BLaER1 treated with 17β-estradiol and CSF1 and Interleukin-3, amounts not matched to agents 10 nM and 100 nM (cell line): Measurements from ENCODE around the gene DVL1.
A peak's percentile ranks its signal among the peaks of the same experiment; 100 is the strongest.
"Not testable (repeated sequence)": the region's sequence is repeated elsewhere in the genome, so short reads cannot be mapped to it uniquely, and the experiment has no call there.

Experiments used
- H3K27ac ChIP-seq, 11 experiments: shearing (Covaris generic); formaldehyde crosslinking; 2 replicates each; pipeline ENCODE4 v1.8.1; 2022
- H3K27me3 ChIP-seq, 11 experiments: shearing (Covaris generic); formaldehyde crosslinking; 2 replicates each; pipeline ENCODE4 v1.8.1; 2022
- H3K36me3 ChIP-seq, 11 experiments: shearing (Covaris generic); formaldehyde crosslinking; 2 replicates each; pipeline ENCODE4 v1.8.1; 2022
- H3K4me1 ChIP-seq, 10 experiments: shearing (Covaris generic); formaldehyde crosslinking; 2 replicates each; pipeline ENCODE4 v1.8.1; 2022
- H3K4me2 ChIP-seq, 11 experiments: shearing (Covaris generic); formaldehyde crosslinking; 2 replicates each; pipeline ENCODE4 v1.8.1; 2022
- H3K4me3 ChIP-seq, 10 experiments: shearing (Covaris generic); formaldehyde crosslinking; 2 replicates each; pipeline ENCODE4 v1.8.1; 2022
- H3K9ac ChIP-seq, 11 experiments: shearing (Covaris generic); formaldehyde crosslinking; 2 replicates each; pipeline ENCODE4 v1.8.1; 2022
- H3K9me3 ChIP-seq, 11 experiments: shearing (Covaris generic); formaldehyde crosslinking; replicated peaks in 1 of 11; 2 replicates each; pipeline ENCODE4 v1.8.1; 2022
- H4K20me1 ChIP-seq, 11 experiments: shearing (Covaris generic); formaldehyde crosslinking; 2 replicates each; pipeline ENCODE4 v1.8.1; 2022
- Cebpa-rat ChIP-seq, 11 experiments: shearing (Covaris generic); IDR thresholded peaks; 2 replicates each; pipeline ENCODE4 v1.8.1; 2022

Gene DVL1

DNA sequence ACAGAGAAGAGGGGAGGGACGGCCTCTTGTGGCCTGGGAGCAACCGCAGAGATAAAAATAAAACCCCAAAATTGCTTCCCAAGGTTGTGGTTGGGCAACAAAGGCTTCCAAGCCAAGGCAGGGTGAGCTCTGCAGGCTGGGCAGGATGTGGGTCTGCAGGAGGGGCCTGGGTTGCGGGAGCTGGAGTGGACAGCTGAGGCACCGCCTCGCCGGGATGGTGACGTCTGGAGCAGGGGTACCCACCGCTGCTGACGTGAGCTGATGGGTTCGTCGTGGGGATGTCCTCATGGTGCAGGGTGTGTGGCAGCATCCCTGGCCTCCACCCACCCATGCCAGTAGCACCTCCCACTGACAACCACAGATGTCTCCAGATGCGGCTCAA is 22.1 kb upstream of the DVL1 start:
- peak overlapping the region in 9 of 10 experiments; percentile 33 to 84 (median 49); a peak in 15 of 20 replicates for H3K4me3 ChIP-seq
- peaks cover 8 to 26% (median 19%) of the 10 kb centered on the region in 11 experiments for H3K36me3 ChIP-seq
- H3K9me3 ChIP-seq: peaks cover 5 to 16% (median 12%) of the 10 kb centered on the region in 11 experiments; a peak in 20 of 22 replicates
- H3K4me2 ChIP-seq: peak overlapping the region; percentile 95 to 100 (median 100)
- peaks cover 45 to 62% (median 59%) of the 10 kb centered on the region in 10 experiments for H3K4me1 ChIP-seq
- H3K27ac ChIP-seq: peak overlapping the region in 9 of 11 experiments; percentile 61 to 97 (median 77); a peak in 18 of 22 replicates
- no peaks in the 10 kb centered on the region for H3K27me3 ChIP-seq
- H4K20me1 ChIP-seq: peaks cover 4 to 45% (median 41%) of the 10 kb centered on the region in 11 experiments; a peak in 21 of 22 replicates
- TF ChIP-seq Cebpa-rat (IDR thresholded peaks at IDR 0.05): peak in 8 of 11 experiments; percentile 26 to 85 (median 64); a peak in 10 of 22 replicates
- peak overlapping the region; percentile 53 to 99 (median 97); a peak in 21 of 22 replicates for H3K9ac ChIP-seq

DNA sequence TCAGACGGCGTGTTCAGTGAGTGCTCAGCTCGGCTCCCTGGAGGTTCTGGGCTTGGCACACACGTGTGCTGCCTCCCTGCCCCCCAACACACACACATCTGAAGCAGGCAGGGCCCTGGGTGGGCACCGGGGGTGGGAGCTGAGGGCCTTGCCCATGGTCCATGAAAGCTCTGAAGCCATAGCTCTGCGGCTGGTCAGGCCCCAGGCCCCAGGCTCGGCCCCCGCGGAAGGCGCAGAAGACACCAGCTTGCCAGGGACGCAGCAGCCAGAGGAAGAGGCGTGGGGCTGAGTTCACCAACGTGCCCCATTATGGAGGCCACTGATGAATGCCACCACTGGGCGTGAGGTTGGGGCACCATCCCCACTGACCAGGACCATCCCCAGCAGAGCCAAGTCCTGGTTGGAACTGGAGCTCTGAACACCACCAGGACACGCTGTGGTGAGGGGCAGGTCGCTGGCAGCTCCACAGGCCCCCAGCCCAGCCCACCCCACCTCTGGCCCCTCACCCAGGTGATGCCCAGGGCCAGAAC is 21.6 kb upstream of the DVL1 start:
- peaks cover 4 to 45% (median 41%) of the 10 kb centered on the region in 11 experiments; a peak in 21 of 22 replicates for H4K20me1 ChIP-seq
- H3K4me3 ChIP-seq: peak overlapping the region in 7 of 10 experiments; percentile 27 to 84 (median 49); a peak in 7 of 20 replicates
- peaks cover 7 to 21% (median 15%) of the 10 kb centered on the region in 11 experiments for H3K36me3 ChIP-seq
- peak overlapping the region in 9 of 11 experiments; percentile 35 to 97 (median 72); a peak in 17 of 22 replicates for H3K27ac ChIP-seq
- H3K9ac ChIP-seq: peak overlapping the region; percentile 41 to 99 (median 97); a peak in 19 of 22 replicates
- TF ChIP-seq Cebpa-rat (IDR thresholded peaks at IDR 0.05): no peak
- peaks cover 40 to 57% (median 53%) of the 10 kb centered on the region in 10 experiments for H3K4me1 ChIP-seq
- no peaks in the 10 kb centered on the region for H3K27me3 ChIP-seq
- H3K9me3 ChIP-seq: peaks cover 9 to 21% (median 17%) of the 10 kb centered on the region in 11 experiments; a peak in 20 of 22 replicates
- peak overlapping the region; percentile 95 to 100 (median 100) for H3K4me2 ChIP-seq

GRCh38 chr1:1370094-1370493 is 20.9 kb upstream of the DVL1 start:
- H3K4me3 ChIP-seq, H3K27me3 ChIP-seq: not testable (repeated sequence)
- peak overlapping the region in 10 of 11 experiments; percentile 95 to 100 (median 100); a peak in 20 of 22 replicates for H3K4me2 ChIP-seq
- H3K36me3 ChIP-seq: peaks cover 7 to 21% (median 15%) of the 10 kb centered on the region in 11 experiments
- H3K27ac ChIP-seq: peak overlapping the region in 8 of 11 experiments; percentile 59 to 97 (median 76); a peak in 12 of 22 replicates
- peaks cover 10 to 26% (median 21%) of the 10 kb centered on the region in 11 experiments; a peak in 20 of 22 replicates for H3K9me3 ChIP-seq
- peaks cover 39 to 54% (median 52%) of the 10 kb centered on the region in 10 experiments for H3K4me1 ChIP-seq
- H4K20me1 ChIP-seq: peaks cover 4 to 45% (median 41%) of the 10 kb centered on the region in 11 experiments; a peak in 21 of 22 replicates
- H3K9ac ChIP-seq: peak overlapping the region in 9 of 11 experiments; percentile 57 to 99 (median 97); a peak in 12 of 22 replicates

DNA sequence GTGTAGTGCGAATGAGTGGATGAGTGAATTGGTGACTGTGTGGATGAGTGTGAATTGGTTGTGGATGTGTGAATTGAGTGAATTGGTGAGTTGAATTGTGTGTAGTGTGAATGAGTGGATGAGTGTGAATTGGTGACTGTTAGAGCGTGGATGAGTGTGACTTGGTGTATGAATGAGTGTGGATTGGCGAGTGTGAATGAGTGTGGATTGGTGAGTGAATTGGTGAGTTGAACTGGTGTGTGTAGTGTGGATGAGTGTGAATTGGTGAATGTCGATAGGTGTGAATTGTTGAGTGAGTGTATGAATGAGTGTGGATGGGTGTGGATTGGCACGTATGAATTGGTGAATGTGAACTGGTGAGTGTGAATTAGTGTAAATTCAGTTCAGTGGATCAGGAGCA is 18.1 kb upstream of the DVL1 start:
- Histone ChIP-seq H3K9ac (no peak overlapping the region), H3K27me3 (no peaks in the 10 kb centered on the region), H3K4me3 (no peak overlapping the region), H3K36me3 (peaks cover 0 to 2% (median 0%) of the 10 kb centered on the region in 11 experiments; a peak in 3 of 22 replicates), H3K4me2 (no peak overlapping the region), H3K4me1 (peaks cover 19 to 33% (median 31%) of the 10 kb centered on the region in 10 experiments), H3K27ac (no peak overlapping the region), H3K9me3 (peaks cover 10 to 26% (median 21%) of the 10 kb centered on the region in 11 experiments; a peak in 20 of 22 replicates), H4K20me1 (peaks cover 4 to 22% (median 17%) of the 10 kb centered on the region in 11 experiments; a peak in 21 of 22 replicates)
- TF ChIP-seq Cebpa-rat (IDR thresholded peaks at IDR 0.05): no peak

- Histone ChIP-seq H3K27ac (no peak overlapping the region), H3K27me3 (no peaks in the 10 kb centered on the region), H3K9ac (no peak overlapping the region), H3K36me3 (no peaks in the 10 kb centered on the region), H3K4me3 (no peak overlapping the region), H4K20me1 (peaks cover 2 to 16% (median 11%) of the 10 kb centered on the region in 11 experiments; a peak in 21 of 22 replicates), H3K9me3 (peaks cover 10 to 26% (median 21%) of the 10 kb centered on the region in 11 experiments; a peak in 20 of 22 replicates), H3K4me2 (no peak overlapping the region), H3K4me1 (peaks cover 13 to 26% (median 24%) of the 10 kb centered on the region in 10 experiments)
- TF ChIP-seq Cebpa-rat (IDR thresholded peaks at IDR 0.05): no peak
Observed at GRCh38 chr1:1366699-1367066, 17.5 kb upstream of the DVL1 start.

GRCh38 chr1:1365875-1366698 is 16.9 kb upstream of the DVL1 start:
- peaks cover 0 to 10% (median 5%) of the 10 kb centered on the region in 11 experiments; a peak in 11 of 22 replicates for H4K20me1 ChIP-seq
- no peak overlapping the region for H3K4me2 ChIP-seq
- no peaks in the 10 kb centered on the region for H3K27me3 ChIP-seq
- H3K9ac ChIP-seq: no peak overlapping the region
- TF ChIP-seq Cebpa-rat (IDR thresholded peaks at IDR 0.05): no peak
- H3K4me1 ChIP-seq: peaks cover 7 to 21% (median 18%) of the 10 kb centered on the region in 10 experiments
- H3K36me3 ChIP-seq: no peaks in the 10 kb centered on the region
- H3K4me3 ChIP-seq: no peak overlapping the region
- no peak overlapping the region for H3K27ac ChIP-seq
- peaks cover 10 to 26% (median 21%) of the 10 kb centered on the region in 11 experiments; a peak in 20 of 22 replicates for H3K9me3 ChIP-seq

GRCh38 chr1:1364266-1364665 is 15.0 kb upstream of the DVL1 start:
- Histone ChIP-seq H3K27me3 (no peaks in the 10 kb centered on the region), H3K4me3 (no peak overlapping the region), H3K4me2 (no peak overlapping the region), H3K9me3 (peaks cover 10 to 26% (median 21%) of the 10 kb centered on the region in 11 experiments; a peak in 20 of 22 replicates), H4K20me1 (peaks cover 0 to 8% (median 0%) of the 10 kb centered on the region in 11 experiments; a peak in 1 of 22 replicates), H3K36me3 (no peaks in the 10 kb centered on the region), H3K9ac (no peak overlapping the region), H3K27ac (no peak overlapping the region), H3K4me1 (peaks cover 3 to 11% (median 9%) of the 10 kb centered on the region in 10 experiments; a peak in 19 of 20 replicates)
- TF ChIP-seq Cebpa-rat (IDR thresholded peaks at IDR 0.05): no peak

DNA sequence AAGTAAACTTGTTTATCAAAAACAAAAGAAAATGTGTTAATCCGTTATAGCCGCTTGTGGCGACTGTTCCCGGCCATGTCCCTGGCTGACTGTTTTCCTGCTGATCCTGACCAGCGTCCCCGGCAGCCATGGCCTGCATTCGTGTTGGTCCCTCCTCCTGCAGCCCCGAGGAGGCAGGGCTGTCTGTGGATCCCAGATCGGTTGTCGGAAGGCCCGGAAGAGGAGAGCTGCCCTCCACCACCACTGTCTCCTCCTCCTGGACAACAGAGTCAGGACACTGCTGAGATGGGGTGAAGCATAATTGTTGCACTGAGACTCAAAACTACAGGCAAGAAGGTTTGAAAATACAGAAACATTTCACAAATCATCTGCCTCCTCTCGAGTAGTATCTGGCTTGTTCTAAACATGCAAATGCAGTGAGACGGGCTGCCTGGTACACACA is 12.8 kb upstream of the DVL1 start:
- peaks cover 16 to 32% (median 28%) of the 10 kb centered on the region in 10 experiments for H3K4me1 ChIP-seq
- no peak overlapping the region for H3K9ac ChIP-seq
- H3K4me3 ChIP-seq: no peak overlapping the region
- no peak overlapping the region for H3K4me2 ChIP-seq
- no peak for TF ChIP-seq Cebpa-rat (IDR thresholded peaks at IDR 0.05)
- H3K36me3 ChIP-seq: no peaks in the 10 kb centered on the region
- peaks cover 0 to 18% (median 5%) of the 10 kb centered on the region in 11 experiments; a peak in 6 of 22 replicates for H4K20me1 ChIP-seq
- H3K27ac ChIP-seq: no peak overlapping the region
- H3K27me3 ChIP-seq: peaks cover 0 to 16% (median 0%) of the 10 kb centered on the region in 11 experiments; a peak in 6 of 22 replicates
- H3K9me3 ChIP-seq: peaks cover 5 to 18% (median 15%) of the 10 kb centered on the region in 11 experiments; a peak in 20 of 22 replicates
